ENCODE data around the gene CDCA5.

DNA sequence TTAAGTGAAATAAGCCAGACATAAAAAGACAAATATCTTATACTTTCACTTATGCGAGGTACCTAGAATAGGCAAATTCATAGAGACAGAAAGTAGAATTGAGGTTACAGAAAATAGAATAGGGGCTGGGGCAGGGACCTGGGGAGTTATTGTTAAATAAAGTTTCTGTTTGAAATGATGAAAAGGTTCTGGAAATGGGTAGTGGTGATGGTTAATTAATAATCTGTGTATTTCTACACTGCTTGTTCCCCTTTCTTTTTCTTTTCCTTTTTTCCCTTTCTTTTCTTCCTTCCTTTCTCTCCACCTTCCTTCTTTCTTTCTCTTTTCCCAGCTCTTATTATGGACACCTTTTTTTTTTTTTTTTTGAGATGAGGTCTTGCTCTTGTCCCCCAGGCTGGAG is 28.3 kb downstream of the CDCA5 start:
- no peak for TF ChIP-seq POLR2A (IDR thresholded peaks at IDR 0.05)
- TF ChIP-seq, protein P1, sequence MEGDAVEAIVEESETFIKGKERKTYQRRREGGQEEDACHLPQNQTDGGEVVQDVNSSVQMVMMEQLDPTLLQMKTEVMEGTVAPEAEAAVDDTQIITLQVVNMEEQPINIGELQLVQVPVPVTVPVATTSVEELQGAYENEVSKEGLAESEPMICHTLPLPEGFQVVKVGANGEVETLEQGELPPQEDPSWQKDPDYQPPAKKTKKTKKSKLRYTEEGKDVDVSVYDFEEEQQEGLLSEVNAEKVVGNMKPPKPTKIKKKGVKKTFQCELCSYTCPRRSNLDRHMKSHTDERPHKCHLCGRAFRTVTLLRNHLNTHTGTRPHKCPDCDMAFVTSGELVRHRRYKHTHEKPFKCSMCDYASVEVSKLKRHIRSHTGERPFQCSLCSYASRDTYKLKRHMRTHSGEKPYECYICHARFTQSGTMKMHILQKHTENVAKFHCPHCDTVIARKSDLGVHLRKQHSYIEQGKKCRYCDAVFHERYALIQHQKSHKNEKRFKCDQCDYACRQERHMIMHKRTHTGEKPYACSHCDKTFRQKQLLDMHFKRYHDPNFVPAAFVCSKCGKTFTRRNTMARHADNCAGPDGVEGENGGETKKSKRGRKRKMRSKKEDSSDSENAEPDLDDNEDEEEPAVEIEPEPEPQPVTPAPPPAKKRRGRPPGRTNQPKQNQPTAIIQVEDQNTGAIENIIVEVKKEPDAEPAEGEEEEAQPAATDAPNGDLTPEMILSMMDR (IDR thresholded peaks at IDR 0.05), result no peak

All from ovary (tissue), 3 donors.